ENCODE results near the gene DPCD.
"Not testable (repeated sequence)": the region's sequence is repeated elsewhere in the genome, so short reads cannot be mapped to it uniquely, and the experiment has no call there.

DPCD gene

GRCh38 chr10:101624526-101625102 is 36.5 kb downstream of the DPCD start:
- peak overlapping the region; percentile 14 for H3K27ac Mint-ChIP-seq
- DNase-seq, result no peak
- no peak for TF ChIP-seq CTCF (IDR thresholded peaks at IDR 0.05)
- H3K4me1 Mint-ChIP-seq, result peaks cover 21% of the 10 kb centered on the region
- no peak overlapping the region for H3K4me3 Mint-ChIP-seq
- peaks cover 45% of the 10 kb centered on the region for H3K36me3 Mint-ChIP-seq (ENCODE audit: low read depth)
- peaks cover 3% of the 10 kb centered on the region for H3K27me3 Mint-ChIP-seq (ENCODE audit: low read depth, poor library complexity)
- peaks cover 4% of the 10 kb centered on the region for H3K9me3 Mint-ChIP-seq

GRCh38 chr10:101625821-101626412 is 37.8 kb downstream of the DPCD start:
- no peak for DNase-seq
- peaks cover 4% of the 10 kb centered on the region for H3K9me3 Mint-ChIP-seq
- peaks cover 48% of the 10 kb centered on the region for H3K36me3 Mint-ChIP-seq (ENCODE audit: low read depth)
- no peak overlapping the region for H3K4me3 Mint-ChIP-seq
- no peak overlapping the region for H3K27ac Mint-ChIP-seq
- peaks cover 28% of the 10 kb centered on the region for H3K4me1 Mint-ChIP-seq
- no peak for TF ChIP-seq CTCF (IDR thresholded peaks at IDR 0.05)
- peaks cover 3% of the 10 kb centered on the region for H3K27me3 Mint-ChIP-seq (ENCODE audit: low read depth, poor library complexity)

- Mint-ChIP-seq H3K9me3 (peaks cover 6% of the 10 kb centered on the region), H3K4me1 (peaks cover 36% of the 10 kb centered on the region), H3K4me3 (no peak overlapping the region), H3K36me3 (ENCODE audit: low read depth) (peaks cover 30% of the 10 kb centered on the region), H3K27me3 (ENCODE audit: low read depth, poor library complexity) (no peaks in the 10 kb centered on the region), H3K27ac (peak overlapping the region; percentile 69)
- DNase-seq, result no peak
- no peak for TF ChIP-seq CTCF (IDR thresholded peaks at IDR 0.05)
Measured at GRCh38 chr10:101629837-101630632, 41.9 kb downstream of the DPCD start.

- peak overlapping the region; percentile 69 for H3K27ac Mint-ChIP-seq
Measured at GRCh38 chr10:101630633-101630920, 42.5 kb downstream of the DPCD start.

GRCh38 chr10:101631821-101632475 is 43.8 kb downstream of the DPCD start:
- no peak for DNase-seq
- Mint-ChIP-seq H3K36me3 (ENCODE audit: low read depth) (peaks cover 47% of the 10 kb centered on the region), H3K4me1 (peaks cover 30% of the 10 kb centered on the region), H3K27me3 (ENCODE audit: low read depth, poor library complexity) (no peaks in the 10 kb centered on the region), H3K4me3 (no peak overlapping the region), H3K9me3 (peaks cover 18% of the 10 kb centered on the region), H3K27ac (no peak overlapping the region)
- no peak for TF ChIP-seq CTCF (IDR thresholded peaks at IDR 0.05)

More at GRCh38 chr10:101630633-101630920, 42.5 kb downstream of the DPCD start:
- H3K4me1 Mint-ChIP-seq, result peaks cover 33% of the 10 kb centered on the region
- DNase-seq, result no peak
- TF ChIP-seq CTCF (IDR thresholded peaks at IDR 0.05), result no peak
- H3K36me3 Mint-ChIP-seq (ENCODE audit: low read depth), result peaks cover 34% of the 10 kb centered on the region
- H3K9me3 Mint-ChIP-seq, result peaks cover 11% of the 10 kb centered on the region
- H3K27me3 Mint-ChIP-seq (ENCODE audit: low read depth, poor library complexity), result no peaks in the 10 kb centered on the region
- H3K4me3 Mint-ChIP-seq, result no peak overlapping the region

- not testable (repeated sequence) for H3K27ac Mint-ChIP-seq; H3K4me3 Mint-ChIP-seq; DNase-seq; H3K27me3 Mint-ChIP-seq (ENCODE audit: low read depth, poor library complexity)
- peaks cover 19% of the 10 kb centered on the region for H3K4me1 Mint-ChIP-seq
- H3K36me3 Mint-ChIP-seq (ENCODE audit: low read depth), result peaks cover 60% of the 10 kb centered on the region
- peaks cover 18% of the 10 kb centered on the region for H3K9me3 Mint-ChIP-seq
Measured at GRCh38 chr10:101633510-101633909, 45.4 kb downstream of the DPCD start.
